ENCODE data around the gene DRD4. TPM values are rescaled to one million over a fixed set of nuclear protein-coding genes. Genes with fewer than 3 reads are reported as not detected.

The DRD4 gene
- total and polyA plus RNA-seq, 2 of the 13 experiments (the other 11 are each of a cell fraction or from before 2014, with no cell fraction given), result 0.09 to 0.13 TPM

DNA sequence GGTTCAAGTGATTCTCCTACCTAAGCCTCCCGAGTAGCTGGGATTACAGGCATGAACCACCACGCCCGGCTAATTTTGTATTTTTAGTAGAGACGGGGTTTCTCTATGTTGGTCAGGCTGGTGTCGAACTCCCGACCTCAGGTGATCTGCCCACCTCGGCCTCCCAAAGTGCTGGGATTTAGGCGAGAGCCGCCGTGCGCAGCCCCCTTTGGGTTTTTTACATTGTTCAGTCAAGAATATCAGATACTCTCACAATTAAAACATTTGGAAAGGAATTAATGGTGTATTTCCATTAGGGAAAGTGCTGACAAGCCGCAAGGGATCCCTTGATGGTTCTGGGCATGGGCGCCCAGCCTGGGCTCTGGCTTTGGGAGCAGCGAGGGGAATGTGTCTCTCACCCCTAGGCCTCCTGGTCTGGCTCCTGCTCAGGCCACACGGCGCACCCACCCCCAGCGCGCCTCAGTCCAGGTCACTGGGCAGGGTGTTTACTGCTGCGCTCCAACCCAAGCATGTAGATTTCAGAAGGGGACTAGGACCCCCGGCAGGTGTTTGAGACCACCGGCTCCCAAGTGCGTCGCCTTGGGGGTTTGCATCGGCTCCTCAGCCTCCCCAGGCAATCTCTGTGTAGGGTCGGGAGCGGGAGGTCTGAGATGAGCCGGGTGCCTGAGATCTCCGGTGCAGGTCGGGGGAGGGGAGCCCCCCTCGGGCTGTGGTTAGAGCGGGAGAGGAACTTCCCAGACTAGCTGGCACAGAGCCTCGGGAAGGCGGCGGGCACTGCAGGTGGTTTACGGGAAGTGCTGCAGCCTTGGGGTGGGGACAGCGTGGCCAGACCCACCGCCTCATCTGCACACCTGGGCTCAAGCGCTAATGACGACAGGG lies 20.5 kb upstream of the DRD4 start:
- Histone ChIP-seq H3K9ac (ENCODE audit: insufficient read depth, low read depth, low read length) (no peak overlapping the region), H3K79me2 (ENCODE audit: insufficient read depth, low read length) (no peaks in the 10 kb centered on the region), H3K4me2 (ENCODE audit: low read depth, low read length) (no peak overlapping the region), H3K9me3 (ENCODE audit: low read length) (no peaks in the 10 kb centered on the region), H3K36me3 (replicated peaks in 1 of 2; ENCODE audit: control insufficient read depth in 1 of 2, insufficient read depth in 2 of 2, low read length in 2 of 2) (peaks cover 12 to 33% of the 10 kb centered on the region in 2 experiments; a peak in 4 of 5 replicates), H3K4me1 (ENCODE audit: insufficient read depth, low read length) (no peaks in the 10 kb centered on the region), H3K4me3 (replicated peaks in 1 of 3; ENCODE audit: insufficient read depth in 1 of 3, low read depth in 2 of 3, low read length in 3 of 3) (no peak overlapping the region), H4K20me1 (ENCODE audit: insufficient read depth, low read length) (peaks cover 3% of the 10 kb centered on the region; the same call in 1 of the 2 replicates), H3K27me3 (ENCODE audit: control insufficient read depth in 1 of 2, insufficient read depth in 2 of 2, low read length in 2 of 2) (no peaks in the 10 kb centered on the region), H3K27ac (ENCODE audit: extremely low read length, insufficient read depth, low read length) (no peak overlapping the region), H2AFZ (ENCODE audit: low read length) (no peak overlapping the region)
- intact Hi-C loops (cut with micrococcal nuclease; ENCODE audit: unreplicated experiment), result loop anchor here (10.0 kb wide), 1 partner anchor 62 kb away; no protein-coding TSS in a partner anchor
- CTCF ChIA-PET (ENCODE audit: low intra/inter-chr PET ratio, low total read pairs), result no interaction called here
- DNase-seq (ENCODE audit: low spot score) (no peak), ATAC-seq (no peak), FAIRE-seq (no peak)
- in situ Hi-C loops (cut with HindIII; ENCODE audit: extremely low pct_ligation_motif_present, low pct_unique_long_range_greater_than_20kb), result no loop called here
- BruUV-seq (replicated peaks), result no TSS peak
- 96% methylated on average over 33 of the region's 39 CpGs for WGBS (ENCODE audit: low lambda C conversion rate)
- POLR2A ChIA-PET, result no interaction called here
- TF ChIP-seq CCAR2 (optimal IDR thresholded peaks at IDR 0.05; ENCODE audit: low read depth, low read length) (no peak), AGO2 (optimal IDR thresholded peaks at IDR 0.05; ENCODE audit: low read depth, low read length) (peak; percentile 74)

DNA sequence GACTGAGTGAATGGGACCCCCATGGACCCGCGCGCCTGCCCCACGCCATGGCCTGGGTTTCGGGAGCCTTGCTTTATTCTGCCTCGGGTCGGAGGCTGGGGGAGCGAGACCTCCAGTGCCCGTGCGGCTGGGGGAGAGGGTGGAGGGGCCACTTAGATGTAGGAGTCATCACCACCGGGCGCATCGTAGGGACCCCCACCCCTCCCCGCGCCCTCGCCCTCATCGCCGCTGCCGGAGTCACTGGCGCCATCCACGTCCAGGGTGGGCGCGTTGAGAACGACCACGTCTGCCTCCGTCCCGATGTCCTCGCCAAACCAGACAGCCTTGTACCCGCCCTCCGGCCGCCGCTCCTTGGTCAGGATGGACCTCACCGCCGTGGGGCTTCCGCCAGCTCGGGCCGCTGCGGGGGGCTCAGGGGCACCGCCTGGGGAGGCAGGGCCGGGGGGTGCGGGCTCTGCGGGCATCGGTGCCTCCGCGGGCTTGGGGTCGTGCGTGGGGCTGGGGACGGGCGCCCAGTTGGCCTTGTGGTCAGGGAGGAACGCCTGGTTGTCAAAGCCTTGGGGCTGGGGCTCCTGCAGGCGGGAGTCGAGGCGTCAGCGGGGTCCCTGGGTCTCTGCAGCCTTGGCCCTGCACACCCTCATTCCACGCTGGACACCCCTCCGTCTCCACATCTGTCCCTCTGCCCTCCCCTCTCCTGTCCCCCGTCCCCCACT lies 19.7 kb upstream of the DRD4 start:
- ATAC-seq (no peak), DNase-seq (ENCODE audit: low spot score) (no peak), FAIRE-seq (no peak)
- Histone ChIP-seq H3K9me3 (ENCODE audit: low read length) (no peaks in the 10 kb centered on the region), H3K4me2 (ENCODE audit: low read depth, low read length) (no peak overlapping the region), H4K20me1 (ENCODE audit: insufficient read depth, low read length) (no peaks in the 10 kb centered on the region), H3K9ac (ENCODE audit: insufficient read depth, low read depth, low read length) (no peak overlapping the region), H3K79me2 (ENCODE audit: insufficient read depth, low read length) (no peaks in the 10 kb centered on the region), H3K36me3 (replicated peaks in 1 of 2; ENCODE audit: control insufficient read depth in 1 of 2, insufficient read depth in 2 of 2, low read length in 2 of 2) (peaks cover 7 to 25% of the 10 kb centered on the region in 2 experiments; a peak in 4 of 5 replicates), H3K27me3 (ENCODE audit: control insufficient read depth in 1 of 2, insufficient read depth in 2 of 2, low read length in 2 of 2) (no peaks in the 10 kb centered on the region), H3K4me1 (ENCODE audit: insufficient read depth, low read length) (no peaks in the 10 kb centered on the region), H3K4me3 (replicated peaks in 1 of 3; ENCODE audit: insufficient read depth in 1 of 3, low read depth in 2 of 3, low read length in 3 of 3) (no peak overlapping the region), H3K27ac (ENCODE audit: extremely low read length, insufficient read depth, low read length) (no peak overlapping the region), H2AFZ (ENCODE audit: low read length) (no peak overlapping the region)
- TF ChIP-seq AGO2 (optimal IDR thresholded peaks at IDR 0.05; ENCODE audit: low read depth, low read length) (peak; percentile 75), SYNCRIP (IDR thresholded peaks at IDR 0.05; ENCODE audit: insufficient read depth, low read depth, low read length) (no peak)
- 98% methylated on average over 55 of the region's 57 CpGs for WGBS (ENCODE audit: low lambda C conversion rate)
- BruUV-seq (replicated peaks), result no TSS peak
- ChIA-PET POLR2A (no interaction called here), CTCF (ENCODE audit: low intra/inter-chr PET ratio, low total read pairs) (no interaction called here)
- in situ Hi-C loops (cut with HindIII; ENCODE audit: extremely low pct_ligation_motif_present, low pct_unique_long_range_greater_than_20kb) (no loop called here), intact Hi-C loops (cut with micrococcal nuclease; ENCODE audit: unreplicated experiment) (loop anchor here (10.0 kb wide), 1 partner anchor 63 kb away; no protein-coding TSS in a partner anchor)

All from HepG2 (cell line).